NCI-H2171 treated with DMSO at 0.1 percent for 48 hours (cell line): Measurements from ENCODE around the gene COL18A1.

ENCODE experiments used
- DNase-seq: peaks from one replicate; lab custom pipeline; 2025; lab: John Stamatoyannopoulos, UW

COL18A1 gene

DNA sequence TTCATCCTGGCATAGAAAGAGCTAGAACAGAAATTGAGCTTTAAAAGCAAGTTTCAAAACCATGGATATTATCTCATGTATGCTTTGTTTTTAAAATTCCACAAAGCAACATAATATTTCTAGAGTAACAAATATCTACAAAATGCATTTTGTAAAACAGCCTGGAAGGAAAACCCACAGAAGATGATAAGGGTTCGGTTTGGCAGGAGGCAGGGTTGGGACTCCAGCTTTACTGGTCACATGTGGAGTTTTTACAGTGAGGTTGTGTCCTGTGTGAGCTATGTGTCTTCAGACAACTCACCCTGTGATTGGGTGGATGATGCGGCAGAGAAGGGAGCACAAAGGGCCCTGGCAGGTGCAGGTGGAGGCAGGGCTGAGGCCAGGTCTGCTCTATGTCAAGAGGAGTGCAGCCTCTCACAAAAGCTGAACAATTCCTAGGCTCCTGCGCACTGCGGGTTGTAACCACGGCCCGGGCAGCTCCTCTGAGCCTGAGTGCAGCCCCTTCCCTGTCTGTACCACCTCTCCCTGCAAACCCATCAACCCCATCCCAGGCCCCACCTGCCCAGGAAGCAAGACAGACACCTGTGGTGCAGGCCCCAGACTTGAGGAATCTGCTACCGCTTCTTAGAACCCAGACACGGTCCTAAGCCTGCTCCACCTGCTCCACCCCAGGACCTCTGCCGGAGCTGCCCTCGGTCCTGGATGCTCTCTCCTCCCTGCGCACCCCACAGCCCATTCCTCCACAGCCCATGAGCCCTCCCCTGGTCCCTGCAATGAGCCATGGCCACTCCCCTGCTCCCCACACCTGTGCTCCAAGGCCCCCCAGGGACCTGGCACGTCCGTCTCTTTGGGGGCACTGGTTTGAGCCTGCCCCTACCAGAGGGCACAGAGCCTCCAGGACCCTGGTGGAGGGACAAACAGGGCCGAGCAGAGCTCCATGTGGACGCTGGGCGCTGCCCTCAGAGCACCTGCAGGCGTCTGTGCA, 2.8 kb upstream of the COL18A1 start:
- DNase-seq, result no peak

- DNase-seq, result no peak
Observed at GRCh38 chr21:45403133-45403824, 1.7 kb upstream of the COL18A1 start.

GRCh38 chr21:45403825-45404729, 888 bp upstream of the COL18A1 start:
- peak; percentile 81 for DNase-seq

DNA sequence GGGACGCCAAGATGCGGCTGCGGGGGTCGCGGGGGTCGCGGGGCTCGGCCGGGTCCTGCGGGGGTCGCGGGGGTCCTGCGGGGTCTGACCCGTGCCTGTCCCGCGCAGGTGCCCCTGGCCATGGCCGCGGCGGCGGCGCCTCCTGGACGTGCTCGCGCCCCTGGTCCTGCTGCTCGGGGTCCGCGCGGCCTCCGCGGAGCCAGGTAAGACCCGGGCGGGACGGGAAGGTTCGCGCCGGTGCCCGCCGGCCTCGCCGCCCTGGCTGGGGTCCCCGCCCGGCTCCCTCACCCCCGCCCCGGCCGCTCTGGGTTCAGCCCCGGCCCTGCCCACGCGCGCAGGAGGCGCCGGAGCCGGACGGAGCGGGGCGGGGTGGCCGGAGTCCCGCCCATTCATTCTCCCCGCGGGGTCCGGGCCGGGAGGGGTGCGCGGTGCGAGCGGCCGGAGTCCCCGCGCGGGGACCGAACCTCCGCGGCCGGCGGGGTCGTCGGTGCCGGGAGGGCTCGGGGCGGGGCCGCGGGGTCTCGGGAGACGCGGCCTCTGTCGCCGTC, 380 bp downstream of the COL18A1 start:
- DNase-seq, result no peak

DNA sequence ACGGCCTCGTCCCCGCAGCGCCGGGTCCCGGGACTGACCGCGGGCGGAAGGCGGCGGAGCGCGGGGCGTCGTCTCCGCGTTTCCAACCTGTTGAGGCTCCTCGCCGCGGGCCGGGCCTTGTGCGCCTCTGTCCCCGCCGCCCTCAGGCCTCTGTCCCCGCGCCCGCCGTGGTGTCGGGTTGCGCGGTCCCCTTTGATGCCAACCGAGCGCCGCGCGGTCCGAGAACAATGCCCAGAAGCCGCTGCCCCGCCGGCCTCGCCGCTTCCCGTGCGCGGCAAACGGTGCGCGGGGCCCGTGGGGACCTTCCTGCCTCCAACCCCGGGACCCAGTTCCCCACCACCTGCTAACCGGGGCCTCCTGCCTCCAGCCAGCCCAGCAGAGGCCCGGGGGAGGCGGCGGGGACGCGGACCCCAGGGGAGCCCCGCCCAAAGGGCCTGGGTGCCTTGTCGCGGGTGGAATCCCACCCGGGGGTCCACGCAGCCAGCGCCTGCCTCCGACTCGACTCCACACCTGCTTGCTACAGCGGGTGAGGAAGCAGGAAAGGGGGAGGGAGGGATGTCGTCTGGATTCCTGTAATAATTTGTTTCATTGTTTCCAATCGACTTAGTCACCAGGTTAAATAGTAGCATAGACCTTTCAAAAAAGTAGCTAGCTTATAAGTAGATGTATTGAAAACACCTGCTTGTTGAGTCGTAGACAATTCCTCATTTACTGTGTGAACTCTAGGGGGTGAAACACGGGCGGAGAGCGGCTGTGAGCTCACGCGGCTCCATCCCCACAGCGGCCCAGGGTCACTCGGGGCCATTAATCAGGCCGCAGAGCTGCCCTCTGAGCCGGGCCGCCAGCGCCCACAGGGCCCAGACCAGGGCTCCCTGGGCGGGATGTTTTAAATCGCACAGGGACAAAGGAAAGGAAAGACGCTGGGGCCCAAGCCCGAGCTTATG, 1.1 kb downstream of the COL18A1 start:
- DNase-seq, result no peak

DNA sequence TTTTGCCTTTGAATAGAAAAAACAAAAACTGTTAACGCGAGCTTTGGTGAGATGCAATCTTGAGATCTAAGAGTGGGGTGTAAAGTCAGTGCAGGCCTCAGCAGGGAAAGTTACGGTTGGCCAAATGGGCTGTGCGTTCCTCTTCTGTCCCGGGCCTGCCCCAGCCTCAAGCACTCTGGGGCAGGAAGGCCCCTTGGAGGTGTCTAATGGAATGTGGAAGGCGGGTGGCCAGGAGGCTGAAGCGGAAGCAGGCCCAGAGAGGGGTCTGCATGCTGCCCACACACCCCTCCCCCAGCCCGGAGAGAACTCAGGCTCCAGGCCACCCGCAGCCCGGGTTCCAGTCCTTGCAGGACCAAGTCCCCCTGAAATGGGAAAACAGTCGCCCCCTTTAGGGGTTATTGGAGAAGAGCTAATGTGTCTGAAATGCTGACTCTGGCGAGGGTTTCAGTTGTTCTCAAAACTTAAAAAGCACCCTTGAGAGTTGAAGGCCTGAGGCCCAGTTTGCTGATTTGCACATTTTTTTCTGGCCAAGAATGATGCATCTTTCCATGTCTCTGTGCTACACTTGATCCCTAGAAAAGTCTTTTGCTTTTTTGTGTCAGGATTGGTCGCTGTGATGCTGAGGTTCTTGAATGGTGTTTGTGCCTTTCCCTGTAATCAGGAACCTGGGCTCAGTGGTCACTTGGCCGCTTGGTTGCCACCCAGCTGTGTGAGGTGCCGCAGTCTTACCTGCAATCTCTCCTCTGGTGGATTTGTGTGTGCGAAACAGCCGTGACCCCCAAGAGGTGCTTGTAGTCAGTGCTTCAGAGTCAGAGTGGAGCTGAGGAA, 2.0 kb downstream of the COL18A1 start:
- DNase-seq, result no peak

DNA sequence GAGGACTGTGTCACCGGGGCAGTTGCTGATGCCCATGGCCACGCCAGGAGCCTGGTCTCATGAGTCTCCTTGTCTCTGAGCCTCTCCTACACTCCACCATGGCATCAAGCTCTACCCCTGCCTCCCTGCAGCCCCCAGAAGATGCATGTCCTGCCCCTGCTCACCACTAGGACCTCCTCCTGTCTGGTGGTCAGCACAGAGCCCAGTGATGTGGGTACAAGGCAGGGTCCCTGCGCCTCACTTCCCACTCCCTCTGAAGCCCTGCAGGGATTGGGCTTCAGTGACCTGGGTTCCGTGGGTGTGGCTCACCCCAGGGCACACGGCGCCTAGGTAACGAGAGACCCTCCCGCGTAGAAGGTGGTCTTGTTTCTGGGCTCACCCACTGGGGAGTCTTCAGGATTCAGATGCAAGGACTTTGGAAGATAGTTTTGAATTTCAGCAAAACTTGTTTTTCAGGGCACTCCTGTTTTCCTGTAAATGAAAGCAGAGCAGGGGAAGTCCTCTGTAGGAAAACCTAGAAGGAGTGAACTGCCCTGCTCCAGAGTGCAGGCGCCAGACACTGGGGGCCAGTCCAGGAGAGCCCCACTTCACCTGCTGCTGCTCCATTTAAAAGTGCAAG, 2.8 kb downstream of the COL18A1 start:
- no peak for DNase-seq

- DNase-seq, result no peak
Observed at GRCh38 chr21:45408271-45408791, 3.4 kb downstream of the COL18A1 start.

GRCh38 chr21:45408801-45409261, 3.9 kb downstream of the COL18A1 start:
- no peak for DNase-seq

GRCh38 chr21:45409466-45410150, 4.6 kb downstream of the COL18A1 start:
- DNase-seq, result peak; percentile 17

GRCh38 chr21:45410151-45410864, 5.3 kb downstream of the COL18A1 start:
- no peak for DNase-seq

DNA sequence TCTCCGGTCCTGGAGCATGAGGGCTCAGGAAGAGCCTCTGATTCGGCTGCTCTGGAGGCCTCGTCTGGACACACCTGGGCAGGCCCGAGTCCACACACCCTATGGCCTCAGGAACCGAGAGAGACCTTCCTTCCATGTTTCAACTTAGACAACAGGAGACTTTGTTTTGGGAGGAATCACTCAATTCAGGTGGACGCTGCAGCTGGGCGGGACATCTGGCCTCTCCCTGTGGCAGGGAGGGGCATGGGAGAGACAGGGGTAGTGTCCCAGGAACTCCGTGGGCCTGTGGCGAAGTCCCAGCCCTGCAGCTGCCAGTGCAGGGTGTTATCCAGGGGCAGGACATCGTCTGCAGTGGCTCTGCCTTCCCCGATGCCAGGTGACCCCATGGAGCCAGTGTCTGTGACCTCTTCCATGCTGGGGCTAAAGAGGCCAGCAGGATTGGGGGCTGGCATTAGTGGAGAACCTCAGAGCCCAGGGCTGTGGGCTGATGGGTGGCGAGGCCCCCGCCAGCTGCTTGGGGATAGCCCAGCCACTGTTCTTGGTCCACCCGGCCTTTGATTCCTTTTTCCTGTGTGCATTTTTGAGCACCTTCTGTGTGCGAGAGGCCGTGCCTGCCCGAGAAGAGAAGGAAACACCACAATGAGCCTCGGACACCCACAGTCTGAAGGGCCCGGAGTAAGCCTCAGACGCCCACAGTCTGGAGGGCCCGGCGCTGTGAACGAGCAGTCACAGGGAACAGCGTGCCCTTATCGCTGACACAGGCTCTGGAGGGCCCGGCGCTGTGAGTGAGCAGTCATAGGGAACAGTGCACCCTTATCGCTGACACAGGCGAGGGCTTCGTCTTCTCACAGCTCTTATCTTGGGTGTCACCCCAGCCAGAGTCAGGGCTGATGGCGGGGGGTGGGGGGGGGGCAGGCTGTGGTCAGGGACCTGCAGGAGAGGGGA, 6.2 kb downstream of the COL18A1 start:
- no peak for DNase-seq

- DNase-seq, result no peak
Observed at GRCh38 chr21:45411810-45412206, 6.8 kb downstream of the COL18A1 start.

DNA sequence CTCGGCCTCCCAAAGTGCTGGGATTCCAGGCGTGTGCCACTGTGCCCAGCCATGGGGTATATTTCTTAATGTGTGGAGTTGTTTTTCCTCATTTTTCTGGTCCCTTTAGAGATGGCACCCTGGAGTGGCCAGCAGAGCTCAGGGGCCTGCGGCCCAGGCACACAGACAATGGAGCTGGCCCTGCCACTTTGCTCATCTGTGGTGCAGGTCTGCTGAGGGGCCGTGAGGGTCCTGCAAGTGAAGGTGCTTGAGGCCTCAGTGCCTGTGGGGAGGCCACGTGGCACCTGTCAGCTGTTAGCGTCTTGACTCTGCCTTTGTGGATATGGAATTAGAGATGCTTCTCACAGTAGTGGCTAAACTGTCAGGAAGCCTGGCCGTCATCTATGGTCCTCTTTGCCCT, 7.5 kb downstream of the COL18A1 start:
- no peak for DNase-seq

- DNase-seq, result no peak
Observed at GRCh38 chr21:45412909-45413611, 8.1 kb downstream of the COL18A1 start.

GRCh38 chr21:45413922-45414321, 9.0 kb downstream of the COL18A1 start:
- no peak for DNase-seq
